ENCODE measurements around the gene TADA2B.
A peak's percentile ranks its signal among the peaks of the same experiment; 100 is the strongest.
"Not testable (repeated sequence)": the region's sequence is repeated elsewhere in the genome, so short reads cannot be mapped to it uniquely, and the experiment has no call there.

The TADA2B gene

DNA sequence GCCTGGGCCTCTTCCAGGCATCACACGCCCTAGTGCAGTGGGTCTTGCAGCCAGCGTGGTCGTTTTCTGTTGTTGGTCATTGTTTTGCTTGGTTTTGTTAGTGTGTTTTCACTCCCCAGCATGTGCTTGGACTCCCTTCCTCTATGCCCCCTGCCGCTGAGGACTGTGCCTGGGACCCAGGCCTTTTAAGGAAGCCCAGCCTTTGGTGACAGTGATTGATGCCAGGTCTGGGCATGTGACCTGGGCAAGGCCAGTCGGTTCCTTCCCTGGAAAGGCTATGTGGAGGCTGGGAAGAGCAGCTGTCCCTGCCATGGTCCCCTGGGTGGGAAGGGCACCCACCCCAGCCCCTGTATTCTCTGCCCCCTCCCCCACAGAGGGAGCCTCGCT lies 33.5 kb downstream of the TADA2B start:
- DNase-seq (ENCODE audit: low spot score): no peak
- Histone ChIP-seq H3K4me3 (no peak overlapping the region), H3K27ac (no peak overlapping the region)
- no peak for TF ChIP-seq CTCF (IDR thresholded peaks at IDR 0.05)

DNA sequence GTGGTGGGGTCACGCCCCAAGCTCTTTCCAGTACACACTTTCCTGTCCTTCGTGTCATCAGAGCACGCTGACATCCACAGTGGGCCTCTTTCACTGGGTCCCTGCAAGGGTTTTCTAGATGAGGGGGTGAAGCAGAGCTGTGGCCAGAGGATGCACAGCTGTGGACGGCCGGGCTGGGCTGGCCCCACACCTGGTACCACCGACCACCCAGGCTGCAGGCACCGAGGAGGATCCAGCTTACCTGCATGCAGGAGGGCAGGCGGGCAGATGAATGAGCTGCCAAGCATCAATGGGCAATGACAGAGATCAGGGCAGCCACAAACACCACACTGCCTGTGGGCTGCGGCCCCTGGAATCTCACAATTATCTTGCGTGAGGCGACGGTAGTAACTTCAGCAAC lies 34.2 kb downstream of the TADA2B start:
- H3K4me3 ChIP-seq: no peak overlapping the region
- no peak for DNase-seq (ENCODE audit: low spot score)
- no peak for TF ChIP-seq CTCF (IDR thresholded peaks at IDR 0.05)
- H3K27ac ChIP-seq: no peak overlapping the region

DNA sequence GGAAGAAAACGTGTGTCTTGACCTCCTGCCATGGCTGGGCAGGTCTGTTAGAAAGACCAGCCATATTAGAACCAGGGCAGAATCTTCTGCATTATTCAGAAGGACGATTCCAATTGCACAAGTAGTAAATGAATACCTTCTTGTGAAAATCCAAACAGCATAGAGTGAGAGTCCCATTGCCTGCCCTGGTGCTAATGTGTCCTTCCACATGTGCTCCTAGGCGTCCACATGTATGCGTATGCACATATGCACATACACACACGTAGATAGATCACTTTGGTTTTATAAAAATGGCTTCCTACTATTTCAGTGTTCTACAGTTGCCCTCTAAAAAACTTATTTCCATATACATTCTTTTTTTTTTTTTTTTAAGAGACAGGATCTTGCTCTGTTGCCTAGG lies 34.9 kb downstream of the TADA2B start:
- Histone ChIP-seq H3K27ac (no peak overlapping the region), H3K4me3 (no peak overlapping the region)
- no peak for DNase-seq (ENCODE audit: low spot score)
- no peak for TF ChIP-seq CTCF (IDR thresholded peaks at IDR 0.05)

- H3K27ac ChIP-seq; DNase-seq (ENCODE audit: low spot score); H3K4me3 ChIP-seq: not testable (repeated sequence)
Observed at GRCh38 chr4:7079483-7079882, 36.3 kb downstream of the TADA2B start.

GRCh38 chr4:7079909-7080308 lies 36.7 kb downstream of the TADA2B start:
- DNase-seq (ENCODE audit: low spot score); H3K4me3 ChIP-seq; H3K27ac ChIP-seq: not testable (repeated sequence)

GRCh38 chr4:7083597-7084563 lies 40.7 kb downstream of the TADA2B start:
- no peak for TF ChIP-seq CTCF (IDR thresholded peaks at IDR 0.05)
- Histone ChIP-seq H3K4me3 (peak overlapping the region; percentile 35), H3K27ac (no peak overlapping the region)
- DNase-seq (ENCODE audit: low spot score): no peak

DNA sequence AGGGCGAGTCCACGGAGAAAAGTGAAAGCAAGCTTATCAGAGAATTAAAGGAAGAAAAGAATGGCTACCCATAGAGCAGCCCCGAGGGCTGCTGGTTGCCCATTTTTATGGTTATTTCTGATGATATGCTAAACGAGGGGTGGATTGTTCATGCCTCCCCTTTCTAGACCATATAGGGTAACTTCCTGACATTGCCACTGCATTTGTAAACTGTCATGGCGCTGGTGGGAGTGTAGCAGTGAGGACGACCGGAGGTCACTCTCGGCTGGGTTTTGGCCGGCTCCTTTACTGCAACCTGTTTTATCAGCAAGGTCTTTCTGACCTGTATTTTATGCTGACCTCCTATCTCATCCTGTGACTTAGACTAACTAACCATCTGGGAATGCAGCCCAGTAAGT lies 41.4 kb downstream of the TADA2B start:
- H3K27ac ChIP-seq; DNase-seq (ENCODE audit: low spot score): not testable (repeated sequence)
- H3K4me3 ChIP-seq: peak overlapping the region; percentile 35

DNA sequence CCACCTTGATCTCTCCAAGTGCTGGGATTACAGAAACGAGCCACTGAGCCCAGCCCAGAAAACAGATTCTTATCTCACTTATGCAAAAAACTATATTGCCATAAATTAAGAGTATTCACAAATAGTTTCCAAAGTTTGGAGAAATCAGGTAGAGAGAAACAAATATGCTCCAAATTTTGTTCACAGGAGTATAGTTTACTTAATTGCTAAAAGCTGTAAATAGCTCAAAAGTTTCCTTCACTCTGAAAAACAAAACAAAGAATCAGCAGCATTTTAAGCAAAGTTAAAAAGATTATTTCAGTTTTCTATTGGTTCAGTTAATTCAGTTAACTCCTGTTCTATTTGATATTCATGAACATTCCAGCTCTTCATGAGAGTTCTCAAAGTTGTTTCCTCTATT lies 43.2 kb downstream of the TADA2B start:
- Histone ChIP-seq H3K4me3 (no peak overlapping the region), H3K27ac (no peak overlapping the region)
- no peak for DNase-seq (ENCODE audit: low spot score)
- no peak for TF ChIP-seq CTCF (IDR thresholded peaks at IDR 0.05)

All from coronary artery (tissue), 2 donors.